Nephron (organoid): Measurements from ENCODE around the gene CFAP97D2.
"Not testable (repeated sequence)": the region's sequence is repeated elsewhere in the genome, so short reads cannot be mapped to it uniquely, and the experiment has no call there.

Experiments used
- H3K27ac Mint-ChIP-seq, 3 experiments: 2 replicates each; pipeline ENCODE4 v1.8.0; 2020; ENCODE audit warnings: mixed read lengths in 3 of 3, mild to moderate bottlenecking in 2 of 3, moderate library complexity in 1 of 3
- H3K27me3 Mint-ChIP-seq: 2 replicates; pipeline ENCODE4 v1.8.0; 2021; ENCODE audit warnings: low read depth, mild to moderate bottlenecking, moderate library complexity, mixed read lengths
- H3K36me3 Mint-ChIP-seq: 2 replicates; pipeline ENCODE4 v1.8.0; 2020; ENCODE audit warnings: low read depth, mixed read lengths
- H3K4me1 Mint-ChIP-seq: 2 replicates; pipeline ENCODE4 v1.8.0; 2020; ENCODE audit warnings: mixed read lengths
- H3K4me3 Mint-ChIP-seq, 3 experiments: 2 replicates each; pipeline ENCODE4 v1.8.0; 2020; ENCODE audit warnings: mild to moderate bottlenecking in 3 of 3, mixed read lengths in 3 of 3, moderate library complexity in 2 of 3
- H3K9me3 Mint-ChIP-seq: 2 replicates; pipeline ENCODE4 v1.8.0; 2020; ENCODE audit warnings: mixed read lengths
- CTCF ChIP-seq, 3 experiments: fragments of 200-600 bp; sonication (generic); IDR thresholded peaks; one replicate each; pipeline ENCODE4 v1.5.0; 2021; ENCODE audit warnings: antibody characterized with exemption in 3 of 3; ENCODE audit not compliant: unreplicated experiment in 3 of 3

The CFAP97D2 gene

GRCh38 chr13:114132419-114133121 is 46.5 kb upstream of the CFAP97D2 start, which contains the start of gene RASA3:
Gene RASA3, minus strand, starts transcription at chr13:114132623. Its CDS starts 134 bp downstream, at chr13:114132489.
- no peak for TF ChIP-seq CTCF (IDR thresholded peaks at IDR 0.05; ENCODE audit: unreplicated experiment in 3 of 3)
- Mint-ChIP-seq H3K4me1 (peaks cover 51% of the 10 kb centered on the region), H3K27ac (peak within 1 kb of the TSS; percentile 89 to 93 (median 91)), H3K27me3 (peaks cover 14% of the 10 kb centered on the region), H3K36me3 (no peaks in the 10 kb centered on the region), H3K4me3 (peak within 1 kb of the TSS; percentile 95 to 100 (median 97)), H3K9me3 (no peaks in the 10 kb centered on the region)

GRCh38 chr13:114133126-114133525 is 45.9 kb upstream of the CFAP97D2 start:
- not testable (repeated sequence) for H3K27ac Mint-ChIP-seq, H3K36me3 Mint-ChIP-seq, H3K4me3 Mint-ChIP-seq, H3K9me3 Mint-ChIP-seq
- Mint-ChIP-seq H3K27me3 (peaks cover 14% of the 10 kb centered on the region), H3K4me1 (peaks cover 45% of the 10 kb centered on the region)

GRCh38 chr13:114133552-114133951 is 45.5 kb upstream of the CFAP97D2 start:
- H3K27me3 Mint-ChIP-seq: peaks cover 14% of the 10 kb centered on the region

GRCh38 chr13:114134111-114134943 is 44.7 kb upstream of the CFAP97D2 start:
- H3K27me3 Mint-ChIP-seq: peaks cover 14% of the 10 kb centered on the region
- H3K4me3 Mint-ChIP-seq: peak overlapping the region; percentile 63 to 80 (median 79)
- no peak for TF ChIP-seq CTCF (IDR thresholded peaks at IDR 0.05; ENCODE audit: unreplicated experiment in 3 of 3)
- no peaks in the 10 kb centered on the region for H3K36me3 Mint-ChIP-seq
- H3K27ac Mint-ChIP-seq: peak overlapping the region; percentile 6 to 32 (median 24)
- no peaks in the 10 kb centered on the region for H3K9me3 Mint-ChIP-seq
- peaks cover 33% of the 10 kb centered on the region for H3K4me1 Mint-ChIP-seq

More at GRCh38 chr13:114133552-114133951, 45.5 kb upstream of the CFAP97D2 start:
- Mint-ChIP-seq H3K4me1 (peaks cover 41% of the 10 kb centered on the region), H3K4me3 (peak overlapping the region; percentile 63 to 80 (median 79)), H3K27ac (peak overlapping the region; percentile 2 to 32 (median 11))
- H3K9me3 Mint-ChIP-seq, H3K36me3 Mint-ChIP-seq: not testable (repeated sequence)

- Mint-ChIP-seq H3K36me3 (no peaks in the 10 kb centered on the region), H3K4me1 (peaks cover 28% of the 10 kb centered on the region), H3K9me3 (no peaks in the 10 kb centered on the region), H3K27ac (peak overlapping the region; percentile 6 to 24 (median 12)), H3K4me3 (peak overlapping the region in 2 of 3 experiments; percentile 14 to 51), H3K27me3 (peaks cover 14% of the 10 kb centered on the region)
- TF ChIP-seq CTCF (IDR thresholded peaks at IDR 0.05; ENCODE audit: unreplicated experiment in 3 of 3): no peak
Measured at GRCh38 chr13:114134944-114135610, 44.0 kb upstream of the CFAP97D2 start.

GRCh38 chr13:114135731-114136171 is 43.3 kb upstream of the CFAP97D2 start:
- Mint-ChIP-seq H3K36me3 (no peaks in the 10 kb centered on the region), H3K27me3 (peaks cover 14% of the 10 kb centered on the region), H3K4me3 (no peak overlapping the region), H3K9me3 (no peaks in the 10 kb centered on the region), H3K27ac (no peak overlapping the region), H3K4me1 (peaks cover 27% of the 10 kb centered on the region)
- no peak for TF ChIP-seq CTCF (IDR thresholded peaks at IDR 0.05; ENCODE audit: unreplicated experiment in 3 of 3)
